GM19025 (cell line): ENCODE data around the gene YTHDC1.

Experiments
- ATAC-seq: cut with Tn5 transposase; IDR thresholded peaks from one replicate; pipeline ENCODE4 v1.9.1; 2021; ENCODE audit warnings: mild to moderate bottlenecking, low read depth, moderate library complexity; ENCODE audit not compliant: unreplicated experiment

The YTHDC1 gene

DNA sequence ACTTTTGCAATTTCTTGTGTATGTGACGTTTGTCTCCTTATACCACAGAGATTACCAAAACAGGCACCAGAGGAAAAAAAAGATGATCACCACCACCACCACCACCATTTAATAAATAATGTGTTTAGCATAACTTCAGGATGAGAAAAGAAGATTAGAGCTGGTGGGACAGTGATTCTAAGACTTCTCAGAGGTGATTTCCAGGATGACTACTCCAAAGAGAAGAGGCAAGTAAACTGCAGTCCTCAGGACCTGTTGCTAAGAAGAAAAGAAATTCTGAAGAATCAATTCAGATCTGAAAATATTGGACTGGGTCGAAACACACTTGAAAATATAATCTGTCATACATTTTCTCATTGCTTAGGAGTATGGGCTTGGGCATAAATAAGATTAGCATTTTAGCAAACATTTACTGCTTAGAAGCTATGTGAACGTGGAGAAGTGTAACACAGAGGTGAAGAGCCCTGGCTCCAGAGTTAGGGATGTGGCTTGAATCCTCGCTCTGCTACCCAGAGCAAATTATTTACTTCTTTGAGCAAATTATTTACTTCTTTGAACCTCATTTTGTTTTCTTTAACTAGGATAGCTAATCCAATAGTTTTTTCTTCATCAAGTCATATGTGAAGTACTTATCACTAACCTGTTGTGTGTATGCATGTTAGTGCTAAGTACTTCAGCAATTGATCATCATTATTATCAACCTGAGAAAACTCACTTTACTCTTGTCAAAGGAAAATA is 10.5 kb upstream of the YTHDC1 start:
- no peak for ATAC-seq

- ATAC-seq, result peak; percentile 87
Measured at GRCh38 chr4:68359508-68359907, 9.6 kb upstream of the YTHDC1 start.

DNA sequence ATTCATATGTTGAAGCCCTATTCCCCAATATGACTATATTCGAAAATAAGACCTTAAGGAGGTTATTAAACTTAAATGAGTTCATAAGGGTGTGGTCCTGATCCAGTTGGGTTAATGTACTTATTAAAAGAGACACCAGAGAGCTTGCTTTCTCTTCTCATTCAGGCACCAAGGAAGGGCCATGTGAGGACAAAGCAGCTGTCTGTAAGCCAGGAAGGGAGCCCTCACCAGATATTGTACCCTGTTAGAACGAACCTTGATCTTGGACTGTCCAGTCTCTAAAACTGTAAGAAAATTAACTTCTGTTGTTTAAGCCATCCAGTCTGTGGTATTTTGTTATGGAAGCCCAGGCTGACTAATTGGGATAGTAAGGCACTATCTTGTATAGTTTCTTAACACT is 9.1 kb upstream of the YTHDC1 start:
- no peak for ATAC-seq

DNA sequence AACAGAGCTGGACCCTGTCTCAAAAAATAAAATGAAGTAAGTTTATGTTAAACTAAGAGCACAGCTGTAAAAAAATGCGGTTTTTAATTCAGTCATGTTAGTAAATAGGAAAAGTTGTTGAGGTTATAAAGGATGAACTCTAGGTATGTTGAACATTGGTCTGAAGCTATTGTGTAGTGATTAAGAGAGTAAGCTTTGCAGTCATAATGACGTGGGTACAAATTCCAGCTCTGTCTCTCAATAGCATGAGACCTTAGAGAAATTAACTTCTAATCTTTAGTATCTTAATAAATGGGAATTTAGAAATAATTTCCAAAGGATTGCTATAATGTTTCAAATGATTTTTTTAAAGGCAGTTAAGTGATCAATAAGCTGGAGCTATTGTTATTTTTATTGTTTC is 2.9 kb upstream of the YTHDC1 start:
- ATAC-seq, result no peak

DNA sequence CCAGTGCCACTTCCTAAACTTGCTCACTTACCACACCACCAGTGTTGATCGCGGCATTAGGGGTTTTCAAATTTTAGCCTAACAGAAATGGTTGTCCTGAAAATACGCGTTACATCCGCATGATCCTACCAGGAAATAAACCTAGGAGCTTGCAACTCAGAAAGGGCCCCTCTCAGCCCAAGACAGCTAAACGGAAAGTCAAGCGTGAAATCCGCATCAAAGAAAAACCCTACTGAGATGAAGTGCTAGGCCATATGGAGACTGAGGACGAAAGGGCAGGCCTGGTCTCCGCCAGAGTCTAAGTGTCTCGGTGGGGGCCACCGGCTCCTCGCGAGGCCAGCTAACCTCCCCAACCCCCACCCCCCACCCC is 626 bp downstream of the YTHDC1 start:
- peak; percentile 0 for ATAC-seq

DNA sequence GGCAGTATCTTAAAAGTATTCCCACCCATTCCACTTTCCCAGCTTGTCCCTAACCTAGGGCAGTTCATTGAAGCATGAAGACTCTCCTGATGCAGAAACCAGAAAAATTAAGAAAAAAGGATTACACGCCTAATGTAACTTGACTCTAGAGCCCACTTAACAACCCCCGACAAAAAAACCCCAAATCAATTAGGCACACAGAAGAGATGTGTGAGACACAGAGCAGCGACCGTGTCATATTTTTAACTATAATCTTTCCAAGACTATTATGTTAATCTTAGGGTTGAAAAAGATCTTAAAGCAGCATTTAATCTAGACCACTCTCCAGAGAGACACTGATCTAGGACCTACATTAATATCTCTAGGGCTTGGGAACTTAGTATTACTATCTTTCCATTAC is 1.3 kb downstream of the YTHDC1 start:
- ATAC-seq, result no peak

DNA sequence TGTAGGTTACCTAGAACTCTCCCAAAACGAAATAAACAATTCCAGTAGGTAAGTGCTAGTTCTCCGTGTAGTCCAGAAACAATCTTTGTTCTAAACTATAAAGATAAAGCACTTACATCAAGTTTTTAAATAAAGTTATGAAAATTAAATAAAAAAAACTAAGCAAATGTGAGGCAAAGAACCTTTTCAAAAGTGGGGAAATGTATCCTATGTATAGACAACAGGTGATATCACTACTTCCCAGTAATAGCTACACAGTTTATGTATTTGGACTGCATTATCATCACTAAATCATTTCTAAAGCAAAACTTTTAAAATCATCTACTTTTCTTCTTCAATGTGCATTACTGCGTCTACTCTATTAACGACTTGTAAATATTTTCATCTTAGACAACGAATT is 2.0 kb downstream of the YTHDC1 start:
- no peak for ATAC-seq

DNA sequence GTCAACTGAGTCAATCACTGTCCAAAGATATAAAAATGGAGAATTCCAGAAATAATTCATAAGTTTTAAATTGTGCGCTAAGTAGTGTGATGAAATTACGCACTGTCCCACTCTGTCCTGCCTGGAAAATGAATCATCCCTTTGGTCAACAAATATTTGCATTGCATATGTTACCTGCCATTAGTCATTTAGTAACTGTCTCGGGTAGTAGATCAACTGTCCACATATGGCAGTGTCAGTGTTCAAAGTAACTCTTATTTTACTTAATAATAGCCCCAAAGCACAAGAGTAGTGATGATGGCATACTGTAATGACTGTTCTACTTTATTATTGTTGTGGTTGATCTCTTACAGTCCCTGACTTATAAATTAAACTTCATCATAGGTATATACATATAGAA is 3.4 kb downstream of the YTHDC1 start:
- ATAC-seq, result no peak

DNA sequence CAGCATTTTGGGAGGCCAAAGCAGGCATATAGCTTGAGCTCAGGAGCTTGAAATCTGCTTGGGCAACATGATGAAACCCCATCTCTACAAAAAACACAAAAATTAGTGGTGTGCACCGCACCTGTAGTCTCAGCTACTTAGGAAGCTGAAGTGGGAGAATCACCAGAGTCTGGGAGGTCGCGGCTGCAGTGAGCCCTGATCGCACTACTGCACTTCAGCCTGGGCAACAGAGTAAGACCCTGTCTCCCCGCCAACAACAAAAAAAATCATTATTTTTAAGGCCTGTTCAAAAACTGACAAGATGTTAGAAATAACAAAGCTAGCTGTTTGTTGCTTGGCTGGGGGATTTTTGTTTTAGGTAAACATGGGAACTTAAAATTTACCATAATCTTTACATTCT is 5.1 kb downstream of the YTHDC1 start:
- ATAC-seq, result no peak

GRCh38 chr4:68344049-68344448 is 5.8 kb downstream of the YTHDC1 start:
- ATAC-seq, result no peak

DNA sequence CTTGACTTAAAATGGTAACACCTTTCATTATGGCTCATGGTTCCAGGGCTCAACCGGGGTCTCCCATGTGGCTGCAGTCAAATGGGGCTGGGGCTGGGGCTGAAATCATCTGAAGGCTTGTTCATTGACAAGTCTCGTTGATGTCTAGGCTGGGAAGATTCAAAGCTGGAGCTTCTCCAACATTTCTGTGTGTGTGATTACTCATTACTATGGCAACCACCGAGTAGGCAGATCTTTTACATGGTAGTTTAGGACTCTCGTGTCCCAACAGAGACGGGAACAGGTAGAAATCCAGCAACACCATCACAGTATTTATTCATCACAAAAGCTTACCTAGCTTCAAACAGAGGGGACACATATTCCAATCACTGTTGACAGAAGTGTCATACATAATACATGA is 7.8 kb downstream of the YTHDC1 start:
- no peak for ATAC-seq

DNA sequence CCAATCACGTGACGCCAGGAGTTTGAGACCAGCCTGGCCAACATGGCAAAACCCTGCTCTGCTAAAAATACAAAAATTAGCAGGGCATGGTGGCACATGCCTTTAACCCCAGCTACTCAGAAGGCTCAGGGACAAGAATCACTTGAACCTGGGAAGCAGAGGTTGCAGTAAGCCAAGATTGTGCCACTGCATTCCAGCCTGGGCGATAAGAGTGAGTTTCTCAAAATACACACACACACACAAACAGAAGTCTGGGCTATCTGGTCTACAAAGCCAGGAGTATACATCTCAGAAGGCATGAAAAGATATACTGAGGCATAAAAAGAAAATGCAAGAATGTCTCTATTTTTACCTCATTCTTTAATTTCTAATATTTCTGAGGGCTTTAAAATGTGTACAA is 11.3 kb downstream of the YTHDC1 start:
- ATAC-seq, result no peak

DNA sequence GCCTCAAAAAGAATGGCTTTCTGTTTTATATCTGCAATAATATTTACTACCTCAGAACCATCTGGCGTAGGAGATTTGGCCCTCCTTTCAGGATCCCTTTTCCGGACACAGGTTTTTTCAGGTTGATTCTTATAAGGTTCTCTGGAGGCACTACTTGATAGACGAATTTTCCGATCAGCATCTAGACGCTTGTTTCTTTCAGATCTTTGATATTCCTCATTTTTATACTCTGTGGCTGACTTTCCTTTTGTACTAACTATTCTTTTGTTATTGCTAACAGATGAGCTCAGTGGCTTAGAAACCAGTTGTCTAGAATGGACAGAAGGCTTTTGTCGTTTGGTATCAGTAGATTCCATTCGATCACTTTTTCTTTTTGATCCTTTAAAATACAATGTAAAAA is 12.4 kb downstream of the YTHDC1 start:
- no peak for ATAC-seq

DNA sequence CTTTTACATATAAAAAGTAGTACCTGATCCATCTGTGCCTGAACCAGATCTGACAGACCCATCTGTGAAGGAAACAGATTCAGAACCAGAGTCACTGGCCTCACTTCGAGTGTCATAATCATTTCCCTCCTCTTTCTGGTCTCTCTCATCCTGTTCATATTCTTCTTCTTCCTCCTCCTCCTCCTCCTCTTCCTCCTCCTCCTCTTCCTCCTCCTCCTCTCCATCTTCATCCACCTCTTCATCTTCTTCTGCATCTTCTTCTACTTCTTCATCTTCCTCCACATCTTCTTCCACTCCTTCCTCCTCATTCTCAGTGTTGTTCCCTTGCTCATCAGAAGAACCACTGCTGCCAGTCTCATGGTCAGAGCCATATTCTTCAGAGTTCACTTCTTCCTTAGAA is 12.9 kb downstream of the YTHDC1 start:
- no peak for ATAC-seq

DNA sequence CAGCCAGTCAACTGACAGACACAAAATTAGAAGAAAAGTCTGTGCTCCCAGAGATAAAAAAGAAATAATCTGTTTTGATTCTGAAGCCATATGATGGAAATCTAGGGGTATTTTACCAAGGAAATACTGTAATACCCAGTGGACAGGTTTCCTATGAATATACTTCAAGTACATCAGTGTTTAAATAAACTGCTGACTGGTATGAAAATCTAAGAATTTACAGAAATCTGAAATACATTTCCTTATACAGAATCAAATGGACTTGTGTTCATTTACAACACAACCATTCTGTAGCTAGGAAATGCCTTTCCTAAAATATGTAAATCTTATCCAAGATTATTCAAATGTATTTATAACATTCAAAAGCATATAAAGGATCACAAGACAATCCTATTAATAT is 13.4 kb downstream of the YTHDC1 start:
- ATAC-seq, result no peak

DNA sequence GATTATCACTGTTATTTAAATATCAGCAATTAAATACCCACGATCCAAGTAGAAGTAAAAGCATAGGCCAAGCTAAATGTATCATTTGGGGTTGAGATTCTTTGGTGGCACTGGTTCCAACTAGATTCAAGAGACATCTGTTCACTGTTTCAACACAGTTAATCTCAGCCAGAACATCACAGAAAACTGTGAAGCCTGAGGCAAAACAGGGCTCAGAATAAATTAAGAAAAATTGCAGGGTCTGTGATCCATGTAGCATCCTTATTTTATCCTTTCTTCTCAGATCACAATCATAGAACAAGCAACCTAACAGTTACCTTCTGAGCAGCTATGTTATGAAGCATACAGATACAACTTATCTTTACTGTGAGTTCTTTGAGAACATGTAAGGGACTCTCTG is 23.7 kb downstream of the YTHDC1 start:
- ATAC-seq, result no peak

DNA sequence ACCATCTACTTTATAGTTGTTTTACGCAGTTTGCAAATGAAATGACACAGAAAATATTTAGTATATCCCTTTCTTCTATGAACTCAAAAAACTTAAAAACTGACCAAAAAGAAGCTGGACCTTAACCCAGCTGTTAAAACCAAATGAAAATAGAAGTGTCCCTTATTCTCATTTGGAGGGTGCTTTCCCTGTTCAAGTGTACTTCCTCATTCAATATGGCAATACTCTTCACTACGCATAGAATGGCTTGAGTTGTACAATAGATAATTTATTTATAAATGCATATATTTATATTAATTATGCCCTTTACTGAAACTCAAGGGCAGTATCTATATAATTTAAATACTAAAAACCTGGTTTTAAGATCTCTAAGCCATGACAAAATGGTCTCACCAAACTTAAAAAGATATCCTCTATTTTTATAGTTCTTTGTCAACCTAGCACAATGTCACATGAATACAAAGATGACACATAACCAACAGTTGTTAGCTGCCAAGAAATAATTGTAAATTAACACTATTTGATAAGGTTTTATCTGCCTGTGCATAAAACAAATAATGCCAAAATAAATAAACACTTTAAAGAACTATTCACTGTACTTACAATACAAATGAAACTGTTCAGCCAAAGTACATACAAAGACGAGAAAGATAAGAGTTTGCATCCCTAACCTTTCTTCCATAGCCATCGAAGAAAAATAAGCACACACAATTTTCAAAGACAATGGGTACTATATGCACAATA is 25.2 kb downstream of the YTHDC1 start:
- peak; percentile 58 for ATAC-seq

GRCh38 chr4:68319040-68319439 is 30.9 kb downstream of the YTHDC1 start:
- ATAC-seq, result no peak

DNA sequence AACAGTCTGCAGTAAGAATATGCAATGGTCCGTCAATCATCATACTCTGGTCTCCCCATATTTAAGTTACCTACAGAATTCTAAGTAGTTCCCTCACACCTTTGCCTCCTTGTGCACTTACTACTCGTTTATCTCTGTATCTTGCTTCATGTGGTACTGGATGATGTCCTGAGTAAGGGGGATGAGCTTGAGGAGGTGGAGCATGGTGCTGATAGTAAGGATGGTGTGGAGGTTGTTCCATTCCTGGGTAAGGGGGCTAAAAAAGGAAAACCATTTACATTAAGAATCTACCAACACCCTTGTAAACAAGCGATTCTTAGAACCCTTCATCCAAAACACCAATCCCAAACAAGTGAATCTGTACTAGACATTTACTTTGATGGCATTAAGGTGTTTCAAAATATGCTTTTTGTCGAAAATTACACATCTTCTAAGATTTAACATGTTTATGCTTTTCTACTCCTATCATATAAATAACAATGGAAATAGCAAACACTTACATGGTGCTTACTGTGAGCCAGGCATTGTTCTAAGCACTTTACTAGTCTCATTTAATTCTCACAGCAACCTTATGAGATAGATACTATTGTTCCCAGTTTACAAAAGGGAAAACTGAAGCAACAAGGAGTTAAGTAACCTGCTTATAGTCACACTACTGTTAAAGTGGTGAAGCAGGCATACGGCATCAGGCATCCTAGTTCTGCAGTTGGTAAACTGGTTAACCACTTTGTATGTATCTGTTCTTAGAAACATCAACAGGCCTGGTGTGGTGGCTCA is 33.5 kb downstream of the YTHDC1 start:
- no peak for ATAC-seq

DNA sequence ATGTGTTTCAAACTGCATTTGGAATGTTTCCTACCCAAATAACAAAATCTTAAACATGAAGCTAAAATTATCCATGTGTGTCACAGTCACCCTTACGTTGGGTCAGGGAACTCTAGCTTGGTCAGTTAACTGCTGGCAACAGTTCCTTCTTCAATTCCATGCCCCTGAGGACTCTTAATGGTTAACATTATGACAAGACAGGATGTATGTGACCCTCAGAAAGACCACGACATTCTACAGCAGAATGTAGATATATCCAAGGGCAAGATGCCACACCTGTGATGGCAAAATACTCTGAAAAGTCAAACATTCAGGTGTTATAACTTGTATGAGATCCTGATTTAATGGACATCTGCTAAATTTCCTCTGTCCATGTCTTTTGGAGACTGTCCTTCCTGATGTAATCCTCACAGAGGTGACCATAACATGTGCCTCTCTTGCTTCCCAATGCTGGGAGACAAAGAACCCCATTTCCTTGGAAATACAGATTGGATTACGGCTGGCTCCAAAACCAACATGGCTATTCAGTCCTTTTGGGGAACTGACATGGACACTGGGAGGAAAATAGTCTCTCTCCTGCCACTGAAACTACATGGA is 39.1 kb downstream of the YTHDC1 start:
- ATAC-seq, result no peak

DNA sequence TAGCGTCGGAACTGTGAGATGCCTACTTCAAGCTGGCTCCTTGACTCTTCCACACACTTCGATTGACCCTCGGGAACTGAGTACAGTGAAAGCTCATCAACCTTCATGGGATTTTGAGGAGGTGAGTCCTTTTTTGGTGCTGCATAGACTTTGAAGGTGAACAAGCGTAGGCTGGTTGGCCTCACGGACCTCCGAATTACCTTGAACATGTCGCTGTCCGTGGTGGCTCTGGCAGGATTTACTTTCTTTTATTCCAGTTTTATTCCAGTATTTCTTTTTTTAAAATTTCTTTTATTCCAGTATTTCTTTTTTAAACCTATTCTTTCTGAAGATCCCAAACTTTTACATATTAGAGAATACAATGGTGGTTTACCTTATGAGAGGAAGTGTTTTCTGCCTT is 45.2 kb downstream of the YTHDC1 start:
- ATAC-seq, result no peak
